HepG2 (cell line): Measurements from ENCODE around the gene MMP17. TPM values are rescaled to one million over a fixed set of nuclear protein-coding genes. Genes with fewer than 3 reads are reported as not detected.

Source experiments
- ATAC-seq: fragments of 200-7000 bp; cut with Tn5 transposase; 3 replicates; pipeline ENCODE4 v1.9.1; 2020; ENCODE audit warnings: mild to moderate bottlenecking, moderate library complexity
- BruUV-seq: library from RNA; stranded (reverse); fragments of 400-500 nt; replicated peaks from 2 replicates; lab custom pipeline; 2021; lab: Mats Ljungman, UMichigan
- CTCF ChIA-PET: fragments of 300-600 bp; formaldehyde crosslinking; extraction: SDS; loops from one replicate; lab custom pipeline; 2021; ENCODE audit warnings: low total read pairs, inconsistent platforms, low intra/inter-chr PET ratio; lab: Yijun Ruan, JAX
- POLR2A ChIA-PET: fragments of 350-600 bp; sonication (Branson Sonifier 250); formaldehyde crosslinking; loops from one replicate; lab custom pipeline; 2020; ENCODE audit warnings: antibody characterized with exemption, inconsistent platforms; lab: Yijun Ruan, JAX
- DNase-seq: peaks from one replicate; pipeline ENCODE4 v3.0.0-alpha.2; 2015; ENCODE audit warnings: low spot score
- FAIRE-seq: peaks from 3 replicates; lab custom pipeline; 2011; peaks lifted over from hg19 to GRCh38; lab: Jason Lieb, UNC
- H2AFZ ChIP-seq: one replicate; pipeline ENCODE4 v1.6.1; 2011; ENCODE audit warnings: low read length, inconsistent platforms
- H3K27ac ChIP-seq: fragments of 300-600 bp; 3 replicates; pipeline ENCODE4 v1.8.0; 2011; ENCODE audit warnings: mixed run types, mild to moderate bottlenecking, mixed read lengths, low read length, inconsistent platforms; ENCODE audit not compliant: insufficient read depth; ENCODE audit errors: extremely low read length
- H3K27me3 ChIP-seq, 2 experiments: fragments of 200-600 bp in 1 of 2; 2 replicates in 1 of 2; 3 replicates in 1 of 2; pipeline versions ENCODE4 v1.6.0 to v1.8.0; 2011; ENCODE audit warnings: low read length in 2 of 2, mild to moderate bottlenecking in 2 of 2, moderate library complexity in 2 of 2, inconsistent platforms in 1 of 2; ENCODE audit not compliant: insufficient read depth in 2 of 2, control insufficient read depth in 1 of 2
- H3K36me3 ChIP-seq, 2 experiments: fragments of 200-600 bp in 1 of 2; replicated peaks in 1 of 2; 2 replicates in 1 of 2; 3 replicates in 1 of 2; pipeline versions ENCODE4 v1.5.1 to v1.8.0; 2011; ENCODE audit warnings: low read length in 2 of 2, inconsistent platforms in 1 of 2; ENCODE audit not compliant: insufficient read depth in 2 of 2, control insufficient read depth in 1 of 2
- H3K4me1 ChIP-seq: 2 replicates; pipeline ENCODE4 v1.5.1; 2012; ENCODE audit warnings: low read length, inconsistent platforms; ENCODE audit not compliant: insufficient read depth
- H3K4me2 ChIP-seq: 2 replicates; pipeline ENCODE4 v1.6.0; 2011; ENCODE audit warnings: low read depth, low read length, inconsistent platforms
- H3K4me3 ChIP-seq, 3 experiments: fragments of 200-600 bp in 1 of 3; sonication (generic), shearing (Covaris generic) in 1 of 3; replicated peaks in 1 of 3; 2 replicates each; pipeline ENCODE4 v1.5.1; 2011 to 2016; ENCODE audit warnings: low read length in 3 of 3, inconsistent platforms in 2 of 3, low read depth in 2 of 3, mild to moderate bottlenecking in 2 of 3, control low read depth in 1 of 3, mixed read lengths in 1 of 3; ENCODE audit not compliant: insufficient read depth in 1 of 3
- H3K79me2 ChIP-seq: one replicate; pipeline ENCODE4 v1.6.1; 2011; ENCODE audit warnings: low read length, inconsistent platforms; ENCODE audit not compliant: insufficient read depth
- H3K9ac ChIP-seq: 2 replicates; pipeline ENCODE4 v1.6.0; 2011; ENCODE audit warnings: mild to moderate bottlenecking, low read depth, low read length, inconsistent platforms; ENCODE audit not compliant: insufficient read depth
- H3K9me3 ChIP-seq: 2 replicates; pipeline ENCODE4 v1.5.1; 2012; ENCODE audit warnings: mild to moderate bottlenecking, low read length
- H4K20me1 ChIP-seq: 2 replicates; pipeline ENCODE4 v1.6.0; 2011; ENCODE audit warnings: inconsistent platforms, mild to moderate bottlenecking, low read length, moderate library complexity; ENCODE audit not compliant: insufficient read depth
- DNMT3B ChIP-seq: conservative IDR thresholded peaks from 2 replicates; pipeline ENCODE4 v1.6.1; 2016; ENCODE audit warnings: missing biosample characterization, control low read depth
- EED ChIP-seq: sonication (generic); formaldehyde crosslinking; IDR thresholded peaks from 2 replicates; pipeline ENCODE4 v1.5.0; 2020; ENCODE audit warnings: mild to moderate bottlenecking, missing genetic modification reagents
- EZH2 ChIP-seq: conservative IDR thresholded peaks from 2 replicates; pipeline ENCODE4 v1.6.1; 2012; ENCODE audit warnings: mild to moderate bottlenecking, low read depth, low read length, moderate library complexity
- GABPB1 ChIP-seq: IDR thresholded peaks from 2 replicates; pipeline ENCODE4 v1.6.1; 2016; ENCODE audit warnings: mild to moderate bottlenecking, missing genetic modification reagents, moderate library complexity, missing compliant biosample characterization
- HNRNPUL1 ChIP-seq: fragments of 200-400 bp; formaldehyde crosslinking; IDR thresholded peaks from 2 replicates; pipeline ENCODE4 v1.6.1; 2017; ENCODE audit warnings: low read depth, mild to moderate bottlenecking, low read length, moderate library complexity
- IRX3 ChIP-seq: sonication (generic); formaldehyde crosslinking; IDR thresholded peaks from 2 replicates; pipeline ENCODE4 v1.8.1; 2023; ENCODE audit warnings: mild to moderate bottlenecking, low read depth, missing genetic modification reagents, borderline replicate concordance
- MTA1 ChIP-seq: sonication (generic); formaldehyde crosslinking; IDR thresholded peaks from 2 replicates; pipeline ENCODE4 v1.4.0; 2020; ENCODE audit warnings: missing genetic modification reagents, mild to moderate bottlenecking, borderline replicate concordance
- NFE2 ChIP-seq: sonication (generic); formaldehyde crosslinking; IDR thresholded peaks from 2 replicates; pipeline ENCODE4 v1.4.0; 2020; ENCODE audit warnings: missing genetic modification reagents
- PCBP2 ChIP-seq: fragments of 200-400 bp; formaldehyde crosslinking; optimal IDR thresholded peaks from 2 replicates; pipeline ENCODE3; 2018; ENCODE audit warnings: low read length, low read depth; ENCODE audit not compliant: poor library complexity, severe bottlenecking
- PHF20 ChIP-seq: sonication (generic); formaldehyde crosslinking; IDR thresholded peaks from 2 replicates; pipeline ENCODE4 v1.5.0; 2020; ENCODE audit warnings: mild to moderate bottlenecking, missing genetic modification reagents
- RBAK ChIP-seq: sonication (generic); formaldehyde crosslinking; IDR thresholded peaks from 2 replicates; pipeline ENCODE4 v1.5.1; 2020; ENCODE audit warnings: mild to moderate bottlenecking, missing genetic modification reagents
- ZNF441 ChIP-seq: sonication (generic); formaldehyde crosslinking; IDR thresholded peaks from 2 replicates; pipeline ENCODE4 v1.7.0; 2021; ENCODE audit warnings: missing genetic modification reagents, borderline replicate concordance
- ZNF446 ChIP-seq: sonication (generic); formaldehyde crosslinking; IDR thresholded peaks from 2 replicates; pipeline ENCODE4 v1.5.0; 2020; ENCODE audit warnings: mild to moderate bottlenecking, missing genetic modification reagents
- ZNF629 ChIP-seq: sonication (generic); formaldehyde crosslinking; conservative IDR thresholded peaks from 2 replicates; pipeline ENCODE4 v1.5.0; 2020; ENCODE audit warnings: missing genetic modification reagents
- WGBS: methylation state at CpG from one replicate; pipeline ENCODE4 v1.1.6; 2017; ENCODE audit warnings: low lambda C conversion rate; 5-methylcytosine and 5-hydroxymethylcytosine counted together
- in situ Hi-C: cut with HindIII; loops from 2 replicates; pipeline ENCODE4 v1.10.0; 2017; ENCODE audit warnings: low pct_unique_long_range_greater_than_20kb; ENCODE audit not compliant: extremely low pct_ligation_motif_present
- intact Hi-C: fragments of 100-400 bp; cut with micrococcal nuclease; formaldehyde crosslinking; loops from one replicate; pipeline ENCODE4 v1.10.0; 2022; ENCODE audit not compliant: unreplicated experiment
- polyA plus RNA-seq, 8 experiments: library from polyadenylated mRNA; depleted of rRNA in 3 of 8; stranded (reverse) in 7 of 8; unstranded in 1 of 8; fragments of >200 nt; fragmentation: Illumina TruSeq in 4 of 8; extraction: Trizol in 4 of 8; gene quantifications; 2 replicates each; pipeline versions ENCODE4 v1.2.1 to v1.2.3, GENCODE V29; 2011 to 2016; ENCODE audit warnings: low read depth in 4 of 8, missing spikeins in 1 of 8, mixed read lengths in 1 of 8; ENCODE audit not compliant: insufficient read depth in 1 of 8
- total RNA-seq, 5 experiments: library from RNA; depleted of rRNA; stranded (reverse); fragments of >200 nt; fragmentation: Illumina TruSeq; extraction: Trizol; gene quantifications; 2 replicates each; pipeline ENCODE4 v1.2.3, GENCODE V29; 2016; ENCODE audit warnings: low read depth in 1 of 5
- TF ChIP-seq, protein P1 (sequence below): sonication (generic); formaldehyde crosslinking; IDR thresholded peaks from 2 replicates; pipeline ENCODE4 v1.4.0; 2020; ENCODE audit warnings: mild to moderate bottlenecking, low read depth, missing genetic modification reagents
- TF ChIP-seq, protein P2 (sequence below): sonication (generic); formaldehyde crosslinking; IDR thresholded peaks from 2 replicates; pipeline ENCODE4 v1.4.0; 2020; ENCODE audit warnings: missing genetic modification reagents
- TF ChIP-seq, protein P3 (sequence below): sonication (generic); formaldehyde crosslinking; IDR thresholded peaks from 2 replicates; pipeline ENCODE4 v1.4.0; 2020; ENCODE audit warnings: missing genetic modification reagents

Gene MMP17
- total and polyA plus RNA-seq, 2 of the 13 experiments (the other 11 are each of a cell fraction or from before 2014, with no cell fraction given): 0.55 to 0.80 TPM

DNA sequence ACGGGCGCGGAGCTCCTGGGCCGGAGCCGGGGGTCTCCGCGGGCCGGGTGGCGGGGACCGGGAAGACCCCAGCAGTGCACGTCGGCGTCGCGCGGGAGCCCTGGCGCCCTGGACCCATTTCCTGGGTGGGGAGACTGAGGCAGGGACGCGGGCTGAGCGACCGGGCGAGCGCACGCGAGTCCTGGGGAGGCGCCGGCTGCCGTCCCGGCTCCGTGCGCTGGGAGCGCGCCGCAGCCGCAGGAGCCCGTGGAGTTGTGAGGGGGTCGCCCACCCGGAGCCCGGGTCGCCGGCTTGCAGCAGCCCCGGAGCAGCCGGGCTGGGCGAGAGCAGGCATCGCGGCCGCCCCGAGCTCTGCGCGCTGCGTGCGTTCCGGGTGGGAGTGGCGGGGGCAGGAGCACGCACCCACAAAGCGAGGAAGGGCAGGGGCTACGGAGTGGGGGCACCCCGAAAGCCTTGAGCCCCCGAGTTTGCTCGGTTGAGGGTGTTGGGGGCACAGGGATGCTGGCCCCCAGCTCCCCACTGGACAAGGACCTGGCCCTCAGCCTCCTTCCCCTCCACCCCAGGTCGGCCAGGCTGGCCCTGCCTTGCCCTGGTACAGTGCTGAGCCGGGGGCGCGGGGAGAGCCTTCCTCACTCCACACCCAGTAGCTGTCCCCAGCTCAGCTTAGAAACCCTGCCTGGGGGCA lies 620 bp downstream of the MMP17 start:
- FAIRE-seq: no peak
- in situ Hi-C loops (loop anchor here (25.0 kb wide), 1 partner anchor 717 kb away; no protein-coding TSS in a partner anchor), intact Hi-C loops (no loop called here)
- H3K27me3 ChIP-seq: peaks cover 9 to 65% of the 10 kb centered on the region in 2 experiments; a peak in 4 of 5 replicates
- ChIA-PET CTCF (no interaction called here), POLR2A (interaction anchor here (0.8 kb wide), 1 partner anchor 31 kb away, joined by 3 read pairs; no protein-coding TSS in a partner anchor)
- H3K4me3 ChIP-seq: peak overlapping the region; percentile 49 to 73 (median 50)
- H3K27ac ChIP-seq: no peak overlapping the region
- no peaks in the 10 kb centered on the region for H4K20me1 ChIP-seq
- peaks cover 56% of the 10 kb centered on the region for H3K4me1 ChIP-seq
- ATAC-seq: peak; percentile 45
- H3K79me2 ChIP-seq: no peaks in the 10 kb centered on the region
- no peaks in the 10 kb centered on the region for H3K9me3 ChIP-seq
- H3K36me3 ChIP-seq: no peaks in the 10 kb centered on the region
- WGBS: 20% methylated on average over 1 of the region's 64 CpGs
- no peak overlapping the region for H2AFZ ChIP-seq
- H3K9ac ChIP-seq: no peak overlapping the region
- BruUV-seq: no TSS peak
- no peak for DNase-seq
- H3K4me2 ChIP-seq: peak overlapping the region; percentile 84
- TF ChIP-seq HNRNPUL1 (no peak), MTA1 (CRISPR knock-in tag) (0 out of 2 replicates have a peak, but pooled peaks have one; percentile 21), DNMT3B (CRISPR knock-in tag) (no peak), IRX3 (CRISPR knock-in tag) (no peak), GABPB1 (peak; percentile 21; the same call in 1 of the 2 replicates), PCBP2 (no peak), ZNF446 (CRISPR knock-in tag) (no peak), PHF20 (no peak), ZNF441 (CRISPR knock-in tag) (no peak), EZH2 (peak; percentile 66; the same call in 1 of the 2 replicates), EED (0 out of 2 replicates have a peak, but pooled peaks have one; percentile 50), RBAK (no peak), NFE2 (CRISPR knock-in tag) (no peak), ZNF629 (peak; percentile 97)
- TF ChIP-seq, protein P1, sequence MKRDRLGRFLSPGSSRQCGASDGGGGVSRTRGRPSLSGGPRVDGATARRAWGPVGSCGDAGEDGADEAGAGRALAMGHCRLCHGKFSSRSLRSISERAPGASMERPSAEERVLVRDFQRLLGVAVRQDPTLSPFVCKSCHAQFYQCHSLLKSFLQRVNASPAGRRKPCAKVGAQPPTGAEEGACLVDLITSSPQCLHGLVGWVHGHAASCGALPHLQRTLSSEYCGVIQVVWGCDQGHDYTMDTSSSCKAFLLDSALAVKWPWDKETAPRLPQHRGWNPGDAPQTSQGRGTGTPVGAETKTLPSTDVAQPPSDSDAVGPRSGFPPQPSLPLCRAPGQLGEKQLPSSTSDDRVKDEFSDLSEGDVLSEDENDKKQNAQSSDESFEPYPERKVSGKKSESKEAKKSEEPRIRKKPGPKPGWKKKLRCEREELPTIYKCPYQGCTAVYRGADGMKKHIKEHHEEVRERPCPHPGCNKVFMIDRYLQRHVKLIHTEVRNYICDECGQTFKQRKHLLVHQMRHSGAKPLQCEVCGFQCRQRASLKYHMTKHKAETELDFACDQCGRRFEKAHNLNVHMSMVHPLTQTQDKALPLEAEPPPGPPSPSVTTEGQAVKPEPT (CRISPR knock-in tag): no peak
- TF ChIP-seq, protein P2, sequence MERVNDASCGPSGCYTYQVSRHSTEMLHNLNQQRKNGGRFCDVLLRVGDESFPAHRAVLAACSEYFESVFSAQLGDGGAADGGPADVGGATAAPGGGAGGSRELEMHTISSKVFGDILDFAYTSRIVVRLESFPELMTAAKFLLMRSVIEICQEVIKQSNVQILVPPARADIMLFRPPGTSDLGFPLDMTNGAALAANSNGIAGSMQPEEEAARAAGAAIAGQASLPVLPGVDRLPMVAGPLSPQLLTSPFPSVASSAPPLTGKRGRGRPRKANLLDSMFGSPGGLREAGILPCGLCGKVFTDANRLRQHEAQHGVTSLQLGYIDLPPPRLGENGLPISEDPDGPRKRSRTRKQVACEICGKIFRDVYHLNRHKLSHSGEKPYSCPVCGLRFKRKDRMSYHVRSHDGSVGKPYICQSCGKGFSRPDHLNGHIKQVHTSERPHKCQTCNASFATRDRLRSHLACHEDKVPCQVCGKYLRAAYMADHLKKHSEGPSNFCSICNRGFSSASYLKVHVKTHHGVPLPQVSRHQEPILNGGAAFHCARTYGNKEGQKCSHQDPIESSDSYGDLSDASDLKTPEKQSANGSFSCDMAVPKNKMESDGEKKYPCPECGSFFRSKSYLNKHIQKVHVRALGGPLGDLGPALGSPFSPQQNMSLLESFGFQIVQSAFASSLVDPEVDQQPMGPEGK (CRISPR knock-in tag): peak; percentile 42
- TF ChIP-seq, protein P3, sequence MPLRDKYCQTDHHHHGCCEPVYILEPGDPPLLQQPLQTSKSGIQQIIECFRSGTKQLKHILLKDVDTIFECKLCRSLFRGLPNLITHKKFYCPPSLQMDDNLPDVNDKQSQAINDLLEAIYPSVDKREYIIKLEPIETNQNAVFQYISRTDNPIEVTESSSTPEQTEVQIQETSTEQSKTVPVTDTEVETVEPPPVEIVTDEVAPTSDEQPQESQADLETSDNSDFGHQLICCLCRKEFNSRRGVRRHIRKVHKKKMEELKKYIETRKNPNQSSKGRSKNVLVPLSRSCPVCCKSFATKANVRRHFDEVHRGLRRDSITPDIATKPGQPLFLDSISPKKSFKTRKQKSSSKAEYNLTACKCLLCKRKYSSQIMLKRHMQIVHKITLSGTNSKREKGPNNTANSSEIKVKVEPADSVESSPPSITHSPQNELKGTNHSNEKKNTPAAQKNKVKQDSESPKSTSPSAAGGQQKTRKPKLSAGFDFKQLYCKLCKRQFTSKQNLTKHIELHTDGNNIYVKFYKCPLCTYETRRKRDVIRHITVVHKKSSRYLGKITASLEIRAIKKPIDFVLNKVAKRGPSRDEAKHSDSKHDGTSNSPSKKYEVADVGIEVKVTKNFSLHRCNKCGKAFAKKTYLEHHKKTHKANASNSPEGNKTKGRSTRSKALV: peak; percentile 25; the same call in 1 of the 2 replicates
